Activated CD4-positive, alpha-beta T cell treated with anti-CD3 and anti-CD28 coated beads, Interleukin-2, amount 50 U/mL, for 24 hours (primary cell): Measurements from ENCODE around the gene SYNDIG1L.
A peak's percentile ranks its signal among the peaks of the same experiment; 100 is the strongest.

ENCODE experiments used
- DNase-seq, 2 donors: peaks; one replicate each; pipeline ENCODE4 v3.0.0-alpha.2; 2020; ENCODE audit warnings: low read depth in 1 of 2, low spot score in 1 of 2

The SYNDIG1L gene

GRCh38 chr14:74429991-74430390 is 4.0 kb upstream of the SYNDIG1L start:
- no peak for DNase-seq

- no peak for DNase-seq
Measured at GRCh38 chr14:74429221-74429691, 3.2 kb upstream of the SYNDIG1L start.

GRCh38 chr14:74427651-74428050 is 1.6 kb upstream of the SYNDIG1L start:
- DNase-seq, result no peak

- DNase-seq, result peak; percentile 21 to 22
Measured at GRCh38 chr14:74425525-74426201, 347 bp downstream of the SYNDIG1L start.

DNA sequence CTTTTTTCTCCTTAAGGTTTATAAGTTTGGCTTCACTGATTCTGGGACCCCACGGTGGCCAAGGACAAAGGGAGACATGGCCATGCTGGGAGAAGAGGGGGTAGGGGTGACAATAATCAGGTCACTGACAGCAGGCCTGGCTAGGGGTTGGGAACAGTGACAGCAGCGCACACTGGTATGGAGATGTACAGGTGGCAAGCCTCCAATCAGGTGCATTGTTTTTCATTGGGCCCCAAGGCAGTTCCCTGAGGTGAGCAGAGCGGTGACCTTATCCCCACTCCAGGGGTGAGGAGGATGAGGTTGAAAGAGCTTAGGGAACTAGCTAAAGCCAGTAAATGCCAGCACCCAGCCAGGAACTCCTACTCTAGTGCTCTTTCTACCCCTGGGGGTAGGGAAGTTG is 1.4 kb downstream of the SYNDIG1L start:
- no peak for DNase-seq

DNA sequence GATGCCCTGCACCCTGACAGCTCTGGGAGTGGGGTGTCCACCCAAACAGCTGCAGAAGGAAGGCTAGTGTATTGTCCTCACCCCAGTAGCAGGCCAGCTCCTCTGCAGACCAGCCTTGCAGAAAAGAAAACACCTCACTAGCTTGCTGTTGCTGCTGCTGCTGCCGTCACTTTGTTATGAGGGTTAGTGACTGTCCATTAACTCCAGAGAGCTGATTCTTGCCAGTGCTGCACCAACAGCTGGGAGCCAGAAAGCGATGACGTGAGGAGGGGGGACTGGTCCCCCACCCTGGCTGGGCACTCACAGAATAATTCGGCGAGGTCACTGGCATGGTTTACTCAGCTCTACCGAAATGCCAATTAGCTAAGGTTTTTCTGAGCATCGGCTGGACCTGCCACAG is 2.8 kb downstream of the SYNDIG1L start:
- no peak for DNase-seq

GRCh38 chr14:74421981-74422380 is 4.0 kb downstream of the SYNDIG1L start:
- no peak for DNase-seq

GRCh38 chr14:74419086-74419485 is 6.9 kb downstream of the SYNDIG1L start:
- DNase-seq, result no peak

DNA sequence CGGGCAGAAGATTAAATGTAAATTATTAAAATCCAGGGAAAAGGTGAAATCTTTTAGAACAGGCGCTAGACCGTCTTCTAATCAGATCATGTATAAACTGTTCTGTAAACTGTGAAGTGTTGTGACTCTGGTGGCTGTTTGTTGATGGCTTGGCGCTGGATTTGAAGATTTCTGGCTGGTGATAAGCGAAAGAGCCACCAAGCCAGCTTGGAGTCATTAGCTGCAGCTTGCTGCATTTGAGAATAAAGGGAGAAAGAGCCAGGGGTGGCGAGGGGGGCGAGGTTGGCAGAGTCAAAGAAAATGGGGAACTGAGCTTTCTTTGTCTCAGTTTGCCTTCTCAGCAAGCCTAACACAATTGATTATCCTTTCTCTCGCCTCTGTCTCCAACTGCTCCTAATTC is 8.0 kb downstream of the SYNDIG1L start:
- DNase-seq, result no peak

GRCh38 chr14:74417611-74418010 is 8.4 kb downstream of the SYNDIG1L start:
- no peak for DNase-seq

GRCh38 chr14:74417201-74417600 is 8.8 kb downstream of the SYNDIG1L start:
- no peak for DNase-seq

GRCh38 chr14:74415115-74415437 is 10.9 kb downstream of the SYNDIG1L start:
- no peak for DNase-seq

DNA sequence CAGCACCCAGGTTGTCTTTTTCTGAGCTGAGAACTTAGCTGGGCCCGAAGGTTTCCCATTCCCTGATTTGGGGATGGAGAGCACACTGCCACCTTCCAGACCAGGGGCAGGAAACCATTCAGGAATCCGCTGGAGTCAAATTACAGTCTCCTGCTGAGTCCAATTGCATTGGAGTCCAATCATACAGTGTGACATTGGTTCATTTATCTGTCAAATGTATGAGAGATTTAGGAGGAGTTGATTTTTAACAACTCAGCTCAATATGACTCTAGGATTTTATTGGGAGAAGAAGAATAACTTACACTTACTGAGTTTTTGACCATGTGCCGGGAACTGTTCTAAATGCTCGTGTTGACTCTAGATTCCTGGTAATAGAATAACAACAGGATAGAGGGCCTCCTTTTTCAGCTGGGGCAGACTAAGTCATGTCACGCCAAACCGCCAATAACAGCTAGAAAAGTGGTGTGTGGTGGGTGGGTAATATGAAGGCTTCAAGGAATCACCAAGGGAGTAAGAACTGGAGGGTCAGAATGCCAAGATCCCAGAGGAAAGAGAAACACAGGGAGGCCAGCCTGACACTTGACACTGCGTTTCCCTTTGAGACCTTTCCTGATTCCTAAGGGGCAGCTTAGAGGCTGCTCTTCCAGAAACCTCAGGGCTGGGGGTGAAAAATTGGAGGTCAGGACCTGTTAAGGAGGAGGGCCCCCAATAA is 11.5 kb downstream of the SYNDIG1L start:
- no peak for DNase-seq

- no peak for DNase-seq
Measured at GRCh38 chr14:74413627-74414026, 12.4 kb downstream of the SYNDIG1L start.

GRCh38 chr14:74412753-74413152 is 13.3 kb downstream of the SYNDIG1L start:
- no peak for DNase-seq

DNA sequence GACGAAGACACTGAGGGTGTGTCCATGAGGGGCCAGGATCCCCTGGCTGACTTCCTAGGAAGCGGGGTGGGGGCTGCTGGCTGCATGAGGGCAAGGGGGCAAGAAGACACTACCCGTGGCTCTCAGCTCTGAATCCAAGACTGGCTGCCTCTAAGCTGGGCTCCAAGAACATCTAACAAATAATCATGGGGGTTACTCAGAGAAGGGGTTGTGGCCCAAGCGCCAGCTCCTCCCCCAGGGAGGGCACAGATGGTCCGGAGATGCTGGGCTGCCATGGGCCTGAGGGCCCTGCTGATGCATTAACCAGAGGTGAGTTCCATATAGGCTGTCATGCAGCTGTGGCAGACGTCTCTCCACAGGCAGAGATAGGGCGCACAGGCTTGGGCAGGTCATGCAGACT is 14.3 kb downstream of the SYNDIG1L start:
- DNase-seq, result no peak

GRCh38 chr14:74409441-74409840 is 16.6 kb downstream of the SYNDIG1L start:
- DNase-seq, result no peak

- no peak for DNase-seq
Measured at GRCh38 chr14:74408870-74409269, 17.1 kb downstream of the SYNDIG1L start.

- no peak for DNase-seq
Measured at GRCh38 chr14:74407801-74408154, 18.2 kb downstream of the SYNDIG1L start.

- no peak for DNase-seq
Measured at GRCh38 chr14:74407021-74407800, 18.8 kb downstream of the SYNDIG1L start.

DNA sequence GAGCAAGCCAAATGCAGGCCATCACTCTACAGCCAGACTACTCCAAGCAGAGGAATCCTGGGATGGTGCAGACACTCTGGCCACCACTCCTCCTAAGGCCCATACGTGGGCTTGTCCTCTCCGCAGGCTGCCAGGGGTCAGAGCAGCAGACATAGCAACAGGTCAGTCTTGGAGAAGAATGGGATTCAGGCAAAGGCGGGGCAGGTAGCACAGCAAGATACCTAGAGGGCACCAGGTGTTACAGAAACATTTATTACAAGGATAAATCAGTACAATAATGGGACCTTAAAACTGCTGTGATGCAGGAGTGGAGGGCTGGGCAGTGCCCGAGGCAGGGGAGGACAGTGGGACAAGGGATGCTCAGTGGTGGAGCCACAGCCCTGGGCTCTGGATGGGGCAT is 20.3 kb downstream of the SYNDIG1L start:
- no peak for DNase-seq

GRCh38 chr14:74404435-74404834 is 21.6 kb downstream of the SYNDIG1L start:
- no peak for DNase-seq
